NCI-H82 treated with DMSO at 0.1 percent for 48 hours (cell line): ENCODE data around the gene MIDN.

Experiments used
- DNase-seq: peaks from one replicate; lab custom pipeline; 2025; ENCODE audit not compliant: unreplicated experiment; lab: John Stamatoyannopoulos, UW

The MIDN gene

DNA sequence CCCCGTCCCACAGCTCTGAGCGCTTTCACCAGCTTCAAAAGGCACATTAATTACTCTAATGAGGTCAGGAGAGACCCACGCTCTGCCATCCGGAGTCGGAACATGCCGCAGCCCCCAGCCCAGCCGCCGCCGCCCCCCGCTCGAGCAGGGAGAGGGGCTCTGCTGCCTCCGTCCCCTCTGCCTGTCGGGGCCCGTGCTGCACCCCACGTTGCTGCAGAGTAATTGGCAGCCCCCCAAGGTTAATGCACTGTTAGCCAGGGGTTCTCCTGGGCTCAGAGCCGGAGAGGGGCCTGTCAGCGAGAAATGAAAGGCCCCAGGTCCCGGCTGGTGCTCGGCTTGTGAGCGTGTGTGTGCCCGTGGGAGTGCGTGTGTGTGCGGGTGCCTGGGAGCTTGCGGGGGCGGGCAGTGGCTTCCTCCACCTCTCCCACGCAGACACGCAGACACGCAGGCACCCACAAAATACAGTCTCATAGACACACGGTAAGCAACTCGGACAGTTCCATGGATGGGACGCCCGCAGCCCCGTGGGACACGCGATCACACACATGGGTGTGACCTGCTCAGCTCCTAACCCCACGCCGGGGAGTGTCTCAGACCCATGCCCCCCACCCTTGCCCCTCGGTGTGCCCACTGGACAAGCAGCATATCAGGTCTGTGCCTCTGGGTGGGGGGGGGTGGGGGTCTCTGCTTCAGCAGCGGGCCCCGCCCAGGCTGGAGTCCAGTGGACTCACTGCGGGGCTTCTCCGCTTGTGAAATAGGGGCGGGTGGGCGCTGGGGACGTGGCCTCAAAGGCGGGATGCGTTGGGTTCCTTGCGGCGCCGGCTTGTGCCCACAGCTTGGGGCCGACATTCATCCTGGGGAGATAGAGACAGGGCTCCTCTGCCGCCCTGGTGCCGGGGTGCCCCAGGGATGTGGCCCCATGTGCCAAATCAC is 32.5 kb downstream of the MIDN start:
- DNase-seq: no peak

DNA sequence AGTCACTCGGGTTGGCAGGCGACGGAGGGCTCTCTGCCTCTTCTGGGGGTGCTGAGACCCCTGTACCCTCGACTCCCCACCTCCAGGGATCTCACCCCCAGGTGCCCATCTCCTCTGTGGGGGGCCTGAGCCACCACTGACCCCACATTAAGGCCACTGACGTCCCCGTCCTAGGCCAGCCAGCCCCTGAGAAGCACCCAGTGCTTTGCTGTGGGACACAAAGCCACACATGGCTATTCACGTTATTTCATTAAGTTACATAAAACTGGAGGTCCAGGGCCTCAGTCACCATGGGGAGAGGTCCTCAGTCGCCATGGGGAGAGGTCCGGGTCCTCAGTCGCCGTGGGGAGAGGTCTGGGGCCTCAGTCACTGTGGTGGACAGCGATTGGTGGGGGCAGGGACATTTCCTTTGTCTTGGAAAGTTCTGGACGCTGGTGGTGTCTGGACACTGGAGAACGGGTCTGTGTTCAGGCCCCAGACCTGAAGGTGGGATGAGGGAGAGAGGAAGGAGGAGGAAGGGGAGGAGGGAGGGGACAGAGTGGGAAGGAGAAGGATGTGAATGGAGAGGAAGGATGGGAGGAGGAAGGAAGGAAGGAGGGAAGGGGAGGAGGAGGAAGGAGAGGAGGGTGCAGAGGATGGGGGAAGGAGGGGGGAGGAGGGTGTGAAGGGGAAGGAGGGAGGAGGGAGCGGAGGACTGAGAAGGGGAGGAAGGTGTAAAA is 33.3 kb downstream of the MIDN start:
- no peak for DNase-seq

DNA sequence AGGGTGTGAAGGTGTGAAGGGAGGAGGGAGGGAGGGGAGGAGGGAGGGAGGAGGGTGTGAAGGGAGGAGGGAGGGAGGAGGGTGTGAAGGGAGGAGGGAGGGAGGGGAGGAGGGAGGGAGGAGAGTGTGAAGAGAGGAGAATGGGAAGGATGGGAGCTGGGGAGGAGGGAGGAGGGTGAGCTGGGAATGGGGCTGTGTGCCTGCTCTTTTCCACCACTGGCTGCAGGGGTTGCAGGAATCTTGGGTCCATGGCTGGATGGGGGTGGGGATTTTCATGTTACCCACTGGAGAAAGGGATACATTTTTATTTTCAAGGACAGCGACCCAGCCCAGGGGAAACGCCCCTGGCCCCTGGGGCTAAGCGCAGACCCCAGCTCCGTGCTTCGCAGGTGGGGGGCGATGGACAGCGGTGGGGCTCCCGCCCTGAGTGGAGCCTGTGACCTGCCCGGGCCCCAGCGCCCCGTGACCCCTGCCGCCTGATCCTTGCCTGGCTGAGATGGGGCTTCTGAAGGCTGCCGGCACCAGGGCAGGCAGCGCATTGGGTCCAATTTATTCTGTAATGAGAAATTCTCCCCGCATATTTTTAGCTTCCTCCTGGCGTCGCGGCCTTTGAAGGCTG is 34.3 kb downstream of the MIDN start:
- no peak for DNase-seq

DNA sequence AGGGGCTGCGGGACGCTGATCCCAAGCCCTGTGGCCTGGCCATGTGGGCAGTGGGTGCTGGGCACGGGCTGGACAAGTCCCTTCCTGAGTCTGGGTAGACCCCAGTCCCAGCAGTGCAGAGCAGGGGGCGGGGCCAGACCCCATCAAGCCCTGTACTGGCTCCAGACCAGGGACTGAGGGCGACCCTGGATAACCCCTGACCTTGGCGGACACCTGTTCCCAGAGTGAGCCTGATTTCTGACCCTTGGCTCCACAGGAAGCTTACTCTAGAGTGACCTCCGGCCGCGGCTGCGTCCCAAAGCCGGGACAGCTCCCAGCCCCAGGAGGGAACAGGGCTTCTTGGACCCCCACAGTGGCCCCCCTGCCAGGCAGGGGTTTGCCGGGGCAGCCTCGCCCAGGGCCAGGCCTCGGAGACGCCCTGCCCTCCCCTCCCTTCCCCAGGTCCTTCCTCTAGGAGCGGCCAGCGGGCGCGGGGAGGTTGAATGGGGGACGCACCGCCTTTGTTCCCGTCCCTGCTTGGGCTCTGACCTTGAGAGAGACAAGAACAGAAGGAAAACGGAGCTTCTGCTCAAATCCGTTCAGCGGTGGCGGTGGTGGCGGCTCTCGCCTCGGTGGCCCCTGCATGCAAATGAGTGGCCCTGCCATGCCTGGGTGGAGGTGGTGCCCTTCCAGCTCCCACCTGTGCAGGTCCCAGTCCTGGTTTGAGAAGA is 35.0 kb downstream of the MIDN start:
- no peak for DNase-seq

DNA sequence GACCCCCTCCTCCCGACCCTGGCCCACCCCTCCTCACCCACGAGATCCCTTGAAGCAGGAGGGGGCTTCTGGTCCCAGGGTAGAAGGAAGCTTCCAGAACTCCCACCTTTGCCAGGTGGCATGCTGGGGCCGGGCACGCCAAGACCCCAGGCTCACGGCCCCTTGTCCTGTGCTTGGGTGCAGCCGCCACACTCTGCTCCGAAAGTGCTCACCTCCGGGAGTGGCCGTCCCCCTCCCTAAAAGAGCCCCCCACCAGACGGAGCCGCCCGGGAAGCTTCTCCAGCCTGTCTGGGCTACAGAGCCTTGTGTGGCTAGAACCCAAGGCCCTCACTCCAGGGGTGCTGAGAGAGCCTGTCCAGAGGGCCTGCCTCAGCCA is 35.5 kb downstream of the MIDN start:
- no peak for DNase-seq

DNA sequence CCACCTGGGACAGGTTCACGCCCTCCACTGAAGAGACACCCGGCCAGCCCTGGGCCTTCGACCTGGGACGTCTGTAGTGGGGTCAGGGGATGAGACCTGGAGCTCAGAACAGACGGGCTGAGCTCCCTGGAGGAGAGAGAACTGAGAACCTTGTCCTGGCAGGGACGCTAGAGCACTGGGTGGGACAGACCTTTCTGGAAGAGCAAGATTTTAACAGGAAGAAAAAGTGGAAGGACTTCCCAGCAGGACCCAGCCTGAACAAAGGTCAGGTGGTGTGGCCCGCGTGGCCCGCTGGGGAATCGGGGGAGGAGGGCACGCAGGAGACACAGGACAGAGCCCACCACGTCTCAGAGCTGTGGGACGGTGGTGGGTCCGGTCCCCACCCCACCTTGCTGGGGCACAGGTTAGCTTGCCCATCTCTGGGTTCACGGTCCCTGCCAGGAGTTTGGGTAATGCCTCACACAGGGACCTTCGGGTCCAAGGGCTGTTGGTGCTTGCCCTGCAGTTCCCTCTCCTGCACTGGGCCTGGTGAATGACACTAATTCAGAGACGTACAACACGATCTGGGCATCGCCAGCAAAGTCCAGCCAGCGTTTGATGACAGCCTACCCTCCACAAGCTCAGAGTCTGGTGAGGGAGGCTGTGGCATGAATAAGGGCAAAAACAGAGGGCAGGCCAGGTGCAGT is 36.1 kb downstream of the MIDN start:
- no peak for DNase-seq

DNA sequence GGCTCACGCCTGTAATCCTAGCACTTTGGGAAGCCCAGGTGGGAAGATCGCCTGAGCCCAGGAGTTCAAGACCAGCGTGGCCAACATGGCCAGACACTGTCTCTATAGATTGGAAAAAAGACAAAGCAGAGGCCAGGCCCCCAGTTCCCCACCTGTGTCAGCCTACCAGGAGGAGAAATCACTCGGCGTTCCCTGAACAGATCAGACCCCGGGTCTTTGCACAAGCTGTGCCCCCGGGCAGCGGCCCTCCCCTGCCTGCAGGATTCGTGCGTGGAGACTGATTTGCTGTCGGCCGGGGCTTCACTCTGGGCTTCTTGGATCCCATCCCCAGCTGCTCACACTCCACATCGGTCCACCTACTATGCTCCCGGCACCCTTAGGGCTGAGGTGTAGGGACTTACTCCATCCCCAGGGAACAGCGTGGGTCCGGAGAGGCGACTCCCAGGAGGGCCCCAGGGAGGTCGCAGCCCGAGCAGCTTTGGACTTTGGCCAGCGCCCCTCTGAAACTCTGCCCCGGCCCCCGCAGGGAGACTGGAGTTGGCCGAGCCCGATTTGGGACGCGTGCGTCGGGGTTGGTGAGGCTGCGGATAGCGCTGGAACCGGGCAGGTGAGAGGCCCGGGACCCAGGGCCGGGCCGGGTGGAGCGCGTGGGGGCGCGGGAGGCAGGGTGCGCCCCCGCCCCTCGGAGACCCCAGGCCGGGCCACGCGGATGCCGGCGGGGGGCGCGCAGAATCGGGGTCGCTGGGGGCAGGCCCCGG is 36.8 kb downstream of the MIDN start:
- no peak for DNase-seq

DNA sequence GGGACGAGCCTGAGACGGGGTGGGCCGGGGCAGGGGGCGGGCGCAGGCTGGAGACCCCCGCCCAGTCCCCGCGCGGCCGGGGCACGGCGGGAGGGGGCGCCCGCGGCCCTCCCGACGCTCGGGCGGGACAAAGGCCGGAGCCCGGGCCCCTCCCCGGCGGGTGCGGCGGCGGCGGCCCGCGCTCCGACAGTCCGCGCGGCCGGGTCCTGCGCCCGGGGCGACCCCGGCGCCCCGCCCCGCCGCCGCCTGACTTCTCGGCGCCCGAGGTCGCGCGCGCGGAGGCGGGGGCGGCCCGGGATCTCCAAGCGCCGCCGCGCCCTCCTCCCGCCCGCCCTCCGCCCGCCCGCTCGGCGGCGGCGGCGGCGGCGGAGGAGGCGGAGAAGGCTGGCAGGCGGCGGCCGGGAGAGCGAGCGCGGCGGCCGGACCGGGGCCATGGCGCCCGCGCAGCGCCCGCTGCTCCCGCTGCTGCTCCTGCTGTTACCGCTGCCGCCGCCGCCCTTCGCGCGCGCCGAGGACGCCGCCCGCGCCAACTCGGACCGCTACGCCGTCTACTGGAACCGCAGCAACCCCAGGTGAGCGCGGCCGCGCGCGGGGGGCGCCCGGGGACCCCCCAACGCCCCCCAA is 37.5 kb downstream of the MIDN start, which contains the start of gene EFNA2:
EFNA2 (plus strand) TSS at position 137 of the 624 bp plus-strand sequence; CDS start at position 433, 296 bp downstream.
- no peak for DNase-seq

DNA sequence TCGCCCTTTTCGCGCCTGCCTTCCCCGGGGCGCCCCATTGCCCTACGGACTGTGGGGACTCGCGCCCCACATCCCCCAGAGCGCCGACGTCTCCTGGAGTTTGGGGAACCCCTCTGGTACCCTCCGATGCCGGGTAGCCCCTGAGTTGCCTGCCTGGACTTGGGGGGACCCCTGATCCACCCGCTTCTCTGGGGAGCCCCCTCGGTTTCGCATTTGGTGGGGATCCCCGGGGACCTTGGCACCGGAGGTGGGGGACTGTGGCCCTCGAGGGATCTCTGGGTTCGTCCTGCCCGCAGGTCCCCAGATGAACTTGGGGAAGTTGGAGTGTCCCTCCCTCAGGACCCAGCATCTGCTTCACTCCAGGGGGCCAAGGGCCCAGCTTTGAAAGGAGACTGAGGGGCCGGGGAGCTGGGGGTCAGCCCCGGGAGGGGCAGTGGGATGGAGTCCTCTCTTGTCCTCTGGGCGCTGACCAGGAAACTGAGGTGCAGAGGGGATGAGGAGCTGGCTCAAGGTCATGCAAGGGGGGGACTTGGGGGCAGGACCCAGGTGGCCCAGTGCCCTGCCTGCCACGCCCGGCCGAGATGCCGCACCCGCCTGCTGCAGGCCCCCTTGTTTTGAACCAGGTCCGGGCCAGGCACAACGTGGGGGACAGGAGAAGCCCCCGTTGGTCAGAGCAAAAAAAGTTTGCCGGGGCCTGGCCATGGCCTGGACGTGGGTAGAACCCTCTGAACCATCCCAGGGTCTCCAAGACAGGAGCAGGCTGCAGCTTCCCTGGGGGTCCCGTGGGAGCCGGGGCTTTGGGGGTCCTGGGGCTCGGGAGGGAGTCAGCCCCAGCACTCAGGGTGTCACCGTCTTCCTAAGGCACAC is 38.3 kb downstream of the MIDN start:
- DNase-seq: no peak

DNA sequence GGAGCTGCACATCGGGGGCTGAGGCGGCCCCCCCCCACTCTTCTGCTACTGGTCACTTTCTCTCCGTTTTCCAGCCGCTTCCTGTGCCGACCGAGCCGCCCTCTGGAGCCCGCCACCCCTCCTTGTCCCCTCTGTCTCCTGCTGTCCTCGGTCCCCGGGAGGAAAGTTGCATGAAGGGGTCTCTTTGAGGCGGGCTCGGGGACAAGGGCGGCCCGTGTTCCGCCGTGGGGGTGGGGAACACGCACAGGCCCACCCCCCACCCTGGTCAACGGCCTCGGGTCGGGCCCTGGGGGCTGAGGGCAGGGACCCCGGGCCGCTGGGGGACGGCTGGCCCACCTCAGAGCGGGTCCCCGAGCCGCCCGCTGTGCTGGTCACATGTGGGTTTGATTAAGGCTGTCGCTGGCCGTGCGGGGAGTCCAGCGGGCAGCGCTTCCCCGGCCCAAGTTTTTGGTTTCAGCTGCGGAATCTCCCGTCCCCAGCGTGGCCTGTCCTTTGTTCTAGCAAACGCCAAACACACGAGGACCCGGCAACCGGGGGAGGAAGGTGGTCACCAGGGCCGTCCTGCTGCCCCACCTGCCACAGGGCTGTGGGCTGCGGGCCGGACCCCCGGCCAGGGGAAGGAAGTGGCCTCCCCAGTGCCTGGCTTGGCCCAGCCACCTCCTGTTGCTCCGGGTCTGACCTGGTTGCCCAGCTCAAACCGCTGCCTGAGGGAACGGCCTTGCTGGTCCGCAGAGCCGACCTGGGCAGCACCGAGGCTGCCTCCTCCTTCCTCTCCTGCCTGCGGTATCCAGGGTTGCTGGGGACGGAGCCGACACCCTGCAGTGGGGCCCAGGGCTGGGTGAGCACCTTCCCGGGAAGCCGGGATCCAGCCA is 39.2 kb downstream of the MIDN start:
- DNase-seq: no peak

DNA sequence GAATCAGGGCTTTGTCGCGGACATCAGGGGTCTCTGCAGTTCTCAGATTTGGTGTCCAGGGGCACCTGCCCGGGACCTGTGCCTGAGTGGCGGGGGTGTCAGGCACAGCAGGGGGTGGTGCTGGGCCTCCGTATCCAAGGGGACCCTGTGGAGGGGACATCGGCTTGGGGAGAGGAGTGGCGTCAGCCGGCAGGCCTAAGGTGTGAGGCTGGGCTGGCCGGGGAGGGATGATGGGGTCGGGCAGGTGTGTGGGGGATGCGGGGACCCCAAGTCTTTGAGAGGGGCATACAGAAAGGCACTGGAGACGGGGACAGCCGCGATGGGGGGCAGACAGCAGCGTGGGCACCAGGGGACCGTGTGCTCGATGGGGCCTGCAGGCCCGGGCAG is 39.8 kb downstream of the MIDN start:
- DNase-seq: no peak

DNA sequence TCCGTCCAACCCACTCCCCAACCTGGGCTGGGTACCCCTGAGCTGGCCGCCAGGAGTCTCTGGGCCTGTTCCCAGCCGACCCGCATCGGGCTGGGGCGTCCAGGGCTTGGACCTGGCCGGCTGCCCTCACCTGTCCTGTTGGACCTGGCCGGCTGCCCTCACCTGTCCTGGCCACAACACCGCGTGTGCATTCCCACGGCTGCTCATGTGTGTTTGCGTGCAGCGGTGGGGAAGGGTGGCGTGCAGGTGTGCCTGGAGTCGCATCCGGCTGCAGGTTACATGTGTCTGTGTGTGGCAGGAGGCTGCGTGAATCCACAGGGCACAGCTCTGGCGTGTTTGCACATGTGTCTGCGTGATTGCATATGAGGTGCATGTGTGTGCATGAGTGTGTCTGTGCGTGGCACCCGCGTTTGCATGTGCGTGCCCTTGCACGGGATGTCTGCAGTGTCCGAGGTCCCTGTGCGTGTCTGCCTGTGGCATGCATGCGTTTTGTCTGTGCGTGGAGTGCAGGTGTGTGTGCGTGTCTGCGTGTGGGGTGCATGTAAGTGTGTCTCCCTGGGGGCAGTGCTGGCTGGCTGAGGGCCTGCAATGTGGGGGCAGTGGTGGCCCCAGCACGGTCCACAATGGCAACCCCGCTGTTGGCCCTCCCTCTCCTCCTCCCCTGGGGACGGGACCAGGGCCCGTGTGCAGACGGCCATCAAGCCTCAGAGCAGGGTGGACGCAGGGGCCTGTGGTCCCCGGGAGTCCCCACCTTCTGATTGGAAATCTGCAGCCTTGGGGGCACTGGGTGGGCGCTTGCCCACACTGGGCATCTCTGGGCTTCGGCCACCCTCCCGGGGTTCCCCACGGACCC is 40.7 kb downstream of the MIDN start:
- DNase-seq: no peak

DNA sequence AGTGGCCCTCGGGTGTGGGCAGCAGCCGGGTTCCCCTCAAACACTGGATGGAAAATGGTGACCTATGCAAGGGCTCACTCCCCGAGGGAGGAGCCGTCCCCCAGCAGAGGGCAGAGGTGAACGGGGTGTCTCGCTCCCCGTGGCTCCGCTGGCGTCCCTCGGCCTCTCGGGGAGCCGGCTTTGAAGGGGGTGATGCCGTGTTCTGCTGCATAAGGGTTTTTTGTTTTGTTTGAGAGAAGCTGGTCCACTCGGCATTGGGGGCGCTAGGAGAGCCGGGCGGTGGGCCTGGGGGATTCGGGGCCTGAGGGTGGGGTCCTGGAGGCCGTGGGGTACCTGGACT is 41.3 kb downstream of the MIDN start:
- DNase-seq: no peak

DNA sequence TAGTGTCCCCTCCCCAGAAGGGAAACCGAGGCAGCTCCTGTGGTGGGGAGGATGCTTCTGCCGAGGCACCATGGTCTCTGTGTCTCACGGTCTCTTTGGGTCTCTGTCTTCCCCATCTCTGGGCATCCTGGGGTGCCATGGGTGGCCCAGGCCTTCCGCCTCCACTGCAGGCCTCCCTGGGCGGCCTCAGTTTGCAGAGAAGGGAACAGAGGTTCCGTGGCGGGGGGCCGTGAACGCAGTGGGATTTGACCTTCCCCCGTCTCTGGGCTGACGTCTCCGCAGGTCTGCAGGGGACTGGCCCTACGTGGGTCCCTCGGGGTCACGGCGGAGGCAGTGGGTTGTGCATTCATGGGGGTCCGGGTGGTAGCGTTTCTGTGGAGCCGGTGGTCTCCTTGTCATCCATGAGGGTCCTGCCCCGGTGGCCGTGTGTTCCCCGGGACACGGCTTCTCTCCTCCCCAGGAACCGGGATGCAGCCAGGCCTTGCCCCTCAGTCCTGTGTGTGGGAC is 41.9 kb downstream of the MIDN start:
- no peak for DNase-seq

DNA sequence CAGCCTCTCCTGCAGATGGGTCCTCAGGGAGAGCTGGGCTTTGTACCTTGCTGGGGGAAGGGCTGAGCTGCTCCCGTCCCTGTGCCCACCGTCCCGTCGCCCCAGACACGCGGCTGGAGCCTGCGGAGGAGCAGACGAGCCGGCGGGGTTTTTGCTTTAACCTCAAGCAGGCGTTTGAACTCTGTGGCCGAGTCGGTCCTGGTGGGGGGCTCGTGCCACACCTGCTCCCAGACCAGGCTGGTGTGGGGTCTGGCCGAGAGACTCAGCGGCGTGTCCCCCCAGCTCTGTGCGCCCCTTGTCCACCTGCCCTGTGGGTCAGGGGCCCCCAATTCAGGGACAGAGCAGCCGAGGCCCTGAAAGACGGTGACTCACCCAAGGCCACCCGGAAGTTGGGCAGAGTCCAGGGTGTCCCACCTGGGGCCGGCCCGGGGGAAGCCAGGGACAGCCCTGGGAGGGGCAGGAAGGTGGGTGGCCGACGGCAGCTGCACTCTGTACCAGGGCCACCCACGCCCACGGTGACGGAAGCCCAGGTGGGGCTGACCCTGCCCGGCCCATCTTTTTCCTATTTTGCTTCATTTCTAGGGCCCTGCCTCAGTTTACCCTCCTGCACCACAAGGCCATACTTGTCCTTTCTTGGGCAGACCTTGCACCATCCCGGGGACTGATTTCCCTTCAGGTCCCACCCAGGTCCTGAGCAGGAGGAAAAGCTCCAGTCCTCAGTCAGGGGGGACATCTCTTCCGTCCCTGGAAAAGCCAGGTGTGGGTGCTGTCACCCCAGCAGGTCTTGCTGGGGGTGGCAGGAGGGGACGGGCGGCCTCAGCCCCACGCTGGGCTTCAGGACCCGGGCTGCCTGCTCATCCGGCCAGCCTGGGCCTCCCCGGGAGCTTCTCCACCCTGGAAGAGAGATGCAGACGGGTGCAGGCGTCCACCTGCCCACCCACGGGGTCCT is 42.6 kb downstream of the MIDN start:
- DNase-seq: no peak
